A673 (cell line): ENCODE measurements around the gene CLEC4C. TPM values are rescaled to one million over a fixed set of nuclear protein-coding genes. Genes with fewer than 3 reads are reported as not detected.

Source experiments
- BruUV-seq: library from RNA; stranded (reverse); fragments of 400-500 nt; replicated peaks from 2 replicates; lab custom pipeline; 2021; lab: Mats Ljungman, UMichigan
- CTCF ChIA-PET: fragments of 300-600 bp; sonication (Branson Sonifier 250); formaldehyde crosslinking; loops from one replicate; lab custom pipeline; 2022; ENCODE audit warnings: antibody characterized with exemption; lab: Charles Lee
- POLR2A ChIA-PET: fragments of 300-600 bp; sonication (Branson Sonifier 250); formaldehyde crosslinking; loops from one replicate; lab custom pipeline; 2022; ENCODE audit warnings: antibody characterized with exemption; ENCODE audit not compliant: low non-redundant PET; lab: Charles Lee
- DNase-seq: peaks from one replicate; pipeline ENCODE4 v3.0.0-alpha.2; 2015; ENCODE audit warnings: low spot score
- H3K27ac ChIP-seq: fragments of 200-600 bp; sonication (generic); 2 replicates; pipeline ENCODE4 v1.5.1; 2016; ENCODE audit warnings: mixed run types, low read depth, mild to moderate bottlenecking, mixed read lengths, antibody characterized with exemption, low read length; ENCODE audit not compliant: poor library complexity, severe bottlenecking
- H3K27me3 ChIP-seq: fragments of 200-600 bp; sonication (generic); replicated peaks from 2 replicates; pipeline ENCODE4 v1.6.1; 2017; ENCODE audit warnings: mixed run types, low read depth, mild to moderate bottlenecking, mixed read lengths, antibody characterized with exemption, low read length; ENCODE audit not compliant: insufficient read depth, poor library complexity
- H3K36me3 ChIP-seq: fragments of 200-600 bp; sonication (generic); 2 replicates; pipeline ENCODE4 v1.6.1; 2016; ENCODE audit warnings: mixed run types, mild to moderate bottlenecking, mixed read lengths, antibody characterized with exemption, low read length; ENCODE audit not compliant: insufficient read depth, poor library complexity, severe bottlenecking
- H3K4me1 ChIP-seq: fragments of 200-600 bp; sonication (generic); 2 replicates; pipeline ENCODE4 v1.6.1; 2017; ENCODE audit warnings: mixed run types, mild to moderate bottlenecking, mixed read lengths, antibody characterized with exemption, low read length; ENCODE audit not compliant: insufficient read depth, poor library complexity, severe bottlenecking
- H3K4me3 ChIP-seq: fragments of 200-600 bp; sonication (generic); 2 replicates; pipeline ENCODE4 v1.5.1; 2016; ENCODE audit warnings: low read depth, mixed run types, mild to moderate bottlenecking, mixed read lengths, low read length; ENCODE audit not compliant: poor library complexity, severe bottlenecking
- H3K9me3 ChIP-seq: fragments of 200-600 bp; sonication (generic); 2 replicates; pipeline ENCODE4 v1.6.1; 2016; ENCODE audit warnings: mixed run types, low read depth, mild to moderate bottlenecking, mixed read lengths, antibody characterized with exemption, low read length; ENCODE audit not compliant: poor library complexity, severe bottlenecking
- CTCF ChIP-seq: fragments of 300-800, 200-600 bp; sonication (generic); conservative IDR thresholded peaks from 2 replicates; pipeline ENCODE4 v1.5.1; 2017; ENCODE audit warnings: low read depth, mild to moderate bottlenecking, antibody characterized with exemption, low read length, moderate library complexity, mixed read lengths
- EZH2 ChIP-seq: fragments of 200-600 bp; sonication (generic); IDR thresholded peaks from 2 replicates; pipeline ENCODE4 v1.6.1; 2017; ENCODE audit warnings: borderline replicate concordance, low read depth, mild to moderate bottlenecking, mixed read lengths, antibody characterized with exemption, low read length; ENCODE audit not compliant: poor library complexity, severe bottlenecking
- intact Hi-C: fragments of 100-400 bp; cut with micrococcal nuclease; formaldehyde crosslinking; loops from one replicate; pipeline ENCODE4 v1.10.0; 2022; ENCODE audit not compliant: unreplicated experiment
- total RNA-seq: library from RNA; stranded (reverse); gene quantifications from 2 replicates; pipeline ENCODE4 v1.2.3, GENCODE V29; 2021

The CLEC4C gene
- total RNA-seq, 1 experiment from 2014 or later, result not detected

GRCh38 chr12:7751394-7751793 is 4.2 kb upstream of the CLEC4C start:
- no peaks in the 10 kb centered on the region for H3K4me1 ChIP-seq
- H3K27ac ChIP-seq, result no peak overlapping the region
- POLR2A ChIA-PET, result no interaction called here
- no peaks in the 10 kb centered on the region for H3K27me3 ChIP-seq
- CTCF ChIA-PET, result no interaction called here
- intact Hi-C loops, result no loop called here
- no peak overlapping the region for H3K4me3 ChIP-seq
- TF ChIP-seq EZH2 (no peak), CTCF (no peak)
- DNase-seq, result no peak
- no TSS peak for BruUV-seq
- H3K9me3 ChIP-seq, result no peaks in the 10 kb centered on the region
- no peaks in the 10 kb centered on the region for H3K36me3 ChIP-seq

GRCh38 chr12:7750350-7750749 is 3.2 kb upstream of the CLEC4C start:
- BruUV-seq, result no TSS peak
- POLR2A ChIA-PET, result no interaction called here

GRCh38 chr12:7749442-7749841 is 2.3 kb upstream of the CLEC4C start:
- no peak for DNase-seq
- TF ChIP-seq EZH2, result no peak
- Histone ChIP-seq H3K27ac (no peak overlapping the region), H3K9me3 (no peaks in the 10 kb centered on the region), H3K36me3 (no peaks in the 10 kb centered on the region), H3K4me1 (no peaks in the 10 kb centered on the region), H3K4me3 (no peak overlapping the region), H3K27me3 (no peaks in the 10 kb centered on the region)
- BruUV-seq, result no TSS peak
- ChIA-PET POLR2A (no interaction called here), CTCF (no interaction called here)
- intact Hi-C loops, result no loop called here

More at GRCh38 chr12:7750350-7750749, 3.2 kb upstream of the CLEC4C start:
- Histone ChIP-seq H3K27me3 (no peaks in the 10 kb centered on the region), H3K4me1 (no peaks in the 10 kb centered on the region), H3K27ac (no peak overlapping the region), H3K4me3 (no peak overlapping the region), H3K9me3 (no peaks in the 10 kb centered on the region), H3K36me3 (no peaks in the 10 kb centered on the region)
- no peak for TF ChIP-seq CTCF
- no peak for TF ChIP-seq EZH2
- DNase-seq, result no peak
- CTCF ChIA-PET, result no interaction called here
- intact Hi-C loops, result no loop called here

- intact Hi-C loops, result no loop called here
- H3K27ac ChIP-seq, result no peak overlapping the region
- no peak for TF ChIP-seq EZH2
- TF ChIP-seq CTCF, result no peak
- no peaks in the 10 kb centered on the region for H3K4me1 ChIP-seq
- no peak overlapping the region for H3K4me3 ChIP-seq
- no TSS peak for BruUV-seq
- ChIA-PET CTCF (no interaction called here), POLR2A (no interaction called here)
- H3K27me3 ChIP-seq, result no peaks in the 10 kb centered on the region
- H3K36me3 ChIP-seq, result no peaks in the 10 kb centered on the region
- H3K9me3 ChIP-seq, result no peaks in the 10 kb centered on the region
- no peak for DNase-seq
Observed at GRCh38 chr12:7748852-7749251, 1.7 kb upstream of the CLEC4C start.
